Loucy (cell line): ENCODE results near the gene SACS.
A peak's percentile ranks its signal among the peaks of the same experiment; 100 is the strongest.

Experiments
- H2AFZ ChIP-seq: fragments of 200-600 bp; sonication (generic); 2 replicates; pipeline ENCODE4 v1.6.0; 2016; ENCODE audit warnings: antibody characterized with exemption, mild to moderate bottlenecking, low read length, moderate library complexity
- H3F3A ChIP-seq: fragments of 200-600 bp; 2 replicates; pipeline ENCODE4 v1.6.0; 2016; ENCODE audit warnings: antibody characterized with exemption, low read depth, mild to moderate bottlenecking
- H3K27me3 ChIP-seq: fragments of 200-600 bp; sonication (generic); 2 replicates; pipeline ENCODE4 v1.6.1; 2014; ENCODE audit warnings: low read length, mild to moderate bottlenecking; ENCODE audit not compliant: insufficient read depth, poor library complexity, severe bottlenecking
- H3K36me3 ChIP-seq: fragments of 200-600 bp; sonication (generic); 2 replicates; pipeline ENCODE4 v1.6.1; 2016; ENCODE audit warnings: low read length; ENCODE audit not compliant: insufficient read depth
- H3K4me1 ChIP-seq: fragments of 200-600 bp; sonication (generic); 2 replicates; pipeline ENCODE4 v1.5.1; 2014; ENCODE audit warnings: low read length, mild to moderate bottlenecking; ENCODE audit not compliant: insufficient read depth, poor library complexity, severe bottlenecking
- H3K4me2 ChIP-seq: fragments of 200-600 bp; sonication (generic); 2 replicates; pipeline ENCODE4 v1.6.0; 2014; ENCODE audit warnings: antibody characterized with exemption, low read length, low read depth, mild to moderate bottlenecking; ENCODE audit not compliant: poor library complexity, severe bottlenecking
- H3K4me3 ChIP-seq: fragments of 200-600 bp; sonication (generic); 2 replicates; pipeline ENCODE4 v1.5.1; 2014; ENCODE audit warnings: low read length, mild to moderate bottlenecking, mixed read lengths; ENCODE audit not compliant: poor library complexity, severe bottlenecking
- H3K79me2 ChIP-seq: fragments of 200-600 bp; sonication (generic); 2 replicates; pipeline ENCODE4 v1.6.1; 2014; ENCODE audit warnings: low read length; ENCODE audit not compliant: insufficient read depth
- H3K9ac ChIP-seq: fragments of 200-600 bp; sonication (generic); 2 replicates; pipeline ENCODE4 v1.6.0; 2014; ENCODE audit warnings: mild to moderate bottlenecking, low read depth, low read length, moderate library complexity; ENCODE audit not compliant: poor library complexity, severe bottlenecking
- H3K9me2 ChIP-seq: fragments of 200-600 bp; sonication (generic); replicated peaks from 2 replicates; pipeline ENCODE4 v1.6.1; 2016; ENCODE audit warnings: low read depth, low read length, mixed read lengths
- H3K9me3 ChIP-seq: fragments of 200-600 bp; sonication (generic); 2 replicates; pipeline ENCODE4 v1.6.1; 2014; ENCODE audit warnings: mild to moderate bottlenecking, antibody characterized with exemption, low read length, low read depth; ENCODE audit not compliant: insufficient read depth
- H4K20me1 ChIP-seq: fragments of 200-600 bp; sonication (generic); 2 replicates; pipeline ENCODE4 v1.6.0; 2014; ENCODE audit warnings: antibody characterized with exemption, low read length, mild to moderate bottlenecking; ENCODE audit not compliant: insufficient read depth, poor library complexity, severe bottlenecking
- CTCF ChIP-seq: fragments of 200-600 bp; sonication (generic); conservative IDR thresholded peaks from 2 replicates; pipeline ENCODE4 v1.5.1; 2014; ENCODE audit warnings: mild to moderate bottlenecking, antibody characterized with exemption, low read length
- EZH2phosphoT487 ChIP-seq: fragments of 200-600 bp; IDR thresholded peaks from 2 replicates; pipeline ENCODE4 v1.6.1; 2018; ENCODE audit warnings: antibody characterized with exemption, mild to moderate bottlenecking, moderate library complexity, borderline replicate concordance

Gene SACS

DNA sequence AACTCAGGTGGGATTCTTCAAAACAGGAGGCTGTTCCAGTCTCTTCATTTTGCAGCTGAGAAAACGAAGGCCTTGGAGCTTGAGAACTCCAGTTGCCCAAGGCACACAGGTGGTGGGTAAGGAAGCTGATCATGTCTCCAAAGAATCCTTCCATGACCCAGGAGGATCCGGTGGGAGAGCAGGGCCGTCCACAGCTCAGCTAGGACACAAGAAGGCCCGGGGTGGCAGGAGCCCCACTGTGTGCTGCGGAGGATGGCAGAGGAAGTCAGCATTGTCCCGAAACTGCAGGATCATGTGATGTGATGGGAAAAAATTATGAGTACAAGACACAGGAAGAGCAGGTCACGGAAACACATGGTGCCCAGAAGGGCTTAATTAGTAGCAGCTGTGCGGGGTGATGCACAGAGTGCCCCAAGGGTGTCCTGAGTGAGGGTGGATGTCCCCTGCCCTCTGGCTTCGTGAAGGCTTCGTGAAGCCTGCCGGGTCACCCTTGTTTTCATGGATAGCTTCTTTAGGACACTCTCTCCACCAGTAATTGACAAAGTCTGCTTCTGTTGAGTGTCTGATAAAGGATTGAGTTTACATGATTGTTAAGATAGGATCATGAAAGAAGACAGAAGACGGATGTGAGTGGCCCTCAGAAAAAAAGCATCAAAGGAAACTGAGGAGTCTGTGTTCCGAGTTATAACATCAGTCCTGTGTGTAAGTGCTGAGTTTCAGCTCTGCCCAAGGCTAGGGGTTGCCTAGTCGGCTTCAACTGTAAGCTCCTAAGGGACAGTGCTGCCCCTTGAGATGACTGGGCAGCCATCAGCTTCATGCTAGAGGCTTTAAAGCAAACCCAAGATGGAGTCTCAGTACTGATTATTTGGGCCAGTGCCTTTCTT, 33.8 kb upstream of the SACS start:
- Histone ChIP-seq H3K79me2 (no peaks in the 10 kb centered on the region), H3F3A (peaks cover 6% of the 10 kb centered on the region; the same call in 1 of the 2 replicates), H2AFZ (peak overlapping the region; percentile 4; the same call in 1 of the 2 replicates), H3K9ac (no peak overlapping the region), H3K9me3 (no peaks in the 10 kb centered on the region), H3K36me3 (no peaks in the 10 kb centered on the region), H3K27me3 (no peaks in the 10 kb centered on the region), H3K4me3 (no peak overlapping the region), H3K4me1 (peaks cover 24% of the 10 kb centered on the region), H3K4me2 (peak overlapping the region; percentile 18), H4K20me1 (no peaks in the 10 kb centered on the region), H3K9me2 (no peaks in the 10 kb centered on the region)
- no peak for TF ChIP-seq EZH2phosphoT487
- TF ChIP-seq CTCF = no peak

DNA sequence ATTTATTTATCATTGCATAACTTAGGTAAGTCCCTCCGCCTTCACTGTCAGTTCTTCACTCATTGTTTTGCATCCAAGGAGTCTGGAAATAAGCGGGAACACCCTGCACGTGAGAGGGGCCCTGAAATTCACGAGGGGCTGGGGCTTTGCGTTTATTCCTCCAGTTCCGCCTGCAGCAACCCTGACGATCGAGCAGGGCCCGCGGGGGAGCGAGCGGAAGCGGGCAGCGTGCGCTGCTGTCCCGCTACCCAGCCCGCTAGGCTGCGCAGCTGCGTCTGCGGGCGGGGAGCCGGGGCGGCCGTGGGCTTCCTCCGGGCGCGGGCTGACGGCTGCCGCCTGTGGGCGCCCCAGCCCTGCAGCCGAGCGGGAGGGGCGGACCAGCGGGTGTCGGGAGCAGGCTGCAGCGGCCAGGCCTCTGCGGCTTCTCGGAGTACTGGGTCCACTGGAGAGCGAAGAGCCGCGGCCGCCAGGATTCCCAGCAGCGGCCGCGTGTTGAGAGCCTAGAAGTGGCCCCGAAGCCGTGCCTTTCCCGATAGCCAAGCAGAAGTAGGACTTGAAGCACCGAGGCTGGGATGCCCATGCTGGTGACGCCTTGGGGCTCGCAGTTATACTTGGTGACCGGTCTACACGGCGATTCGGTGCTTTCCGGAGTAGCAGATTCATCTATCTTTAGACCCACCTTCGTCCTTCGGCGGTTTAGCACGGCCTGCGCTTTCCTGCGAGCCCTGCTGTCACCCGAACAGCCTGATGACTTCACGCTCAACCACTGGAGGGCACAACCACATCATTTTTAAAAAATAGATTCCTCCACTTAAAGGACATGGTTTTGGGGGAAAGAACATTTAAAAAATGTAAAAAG, 32.9 kb upstream of the SACS start:
- H3K4me3 ChIP-seq = peak overlapping the region; percentile 74
- no peaks in the 10 kb centered on the region for H3K9me2 ChIP-seq
- peaks cover 27% of the 10 kb centered on the region for H3K4me1 ChIP-seq
- peaks cover 6% of the 10 kb centered on the region; the same call in 1 of the 2 replicates for H3F3A ChIP-seq
- no peaks in the 10 kb centered on the region for H3K79me2 ChIP-seq
- TF ChIP-seq CTCF (peak; percentile 57), EZH2phosphoT487 (no peak)
- no peaks in the 10 kb centered on the region for H4K20me1 ChIP-seq
- H3K9me3 ChIP-seq = no peaks in the 10 kb centered on the region
- peak overlapping the region; percentile 93 for H2AFZ ChIP-seq
- H3K9ac ChIP-seq = no peak overlapping the region
- no peaks in the 10 kb centered on the region for H3K27me3 ChIP-seq
- H3K36me3 ChIP-seq = no peaks in the 10 kb centered on the region
- H3K4me2 ChIP-seq = peak overlapping the region; percentile 84

DNA sequence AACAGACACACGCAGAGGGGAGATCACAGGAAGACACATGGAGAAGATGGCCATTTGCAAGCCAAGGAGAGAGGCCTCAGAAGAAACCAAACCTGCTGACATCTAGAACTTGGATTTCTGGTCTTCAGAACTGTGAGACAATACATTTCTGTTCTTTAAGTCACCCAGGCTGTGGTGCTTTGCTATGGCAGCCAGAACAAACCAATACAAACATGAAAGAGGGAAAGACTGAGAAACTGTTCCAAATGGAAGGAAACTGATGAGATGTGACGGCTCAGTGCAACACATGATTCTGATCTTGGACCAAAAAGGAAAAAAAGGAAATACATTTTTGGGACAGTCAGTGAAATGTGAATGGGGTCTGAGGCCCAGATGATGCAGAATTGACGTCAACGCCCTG, 30.2 kb upstream of the SACS start:
- no peak overlapping the region for H3K4me3 ChIP-seq
- no peaks in the 10 kb centered on the region for H3K36me3 ChIP-seq
- H3F3A ChIP-seq = peaks cover 6% of the 10 kb centered on the region; the same call in 1 of the 2 replicates
- no peaks in the 10 kb centered on the region for H3K9me2 ChIP-seq
- no peaks in the 10 kb centered on the region for H3K79me2 ChIP-seq
- TF ChIP-seq CTCF = no peak
- TF ChIP-seq EZH2phosphoT487 = no peak
- H2AFZ ChIP-seq = no peak overlapping the region
- H3K4me1 ChIP-seq = peaks cover 38% of the 10 kb centered on the region
- no peak overlapping the region for H3K9ac ChIP-seq
- peak overlapping the region; percentile 25 for H3K4me2 ChIP-seq
- H3K27me3 ChIP-seq = no peaks in the 10 kb centered on the region
- no peaks in the 10 kb centered on the region for H3K9me3 ChIP-seq
- no peaks in the 10 kb centered on the region for H4K20me1 ChIP-seq
